GM12875 (cell line): Measurements from ENCODE around the gene STK16.

Experiments used
- H3K4me3 ChIP-seq: one replicate; pipeline ENCODE4 v1.5.1; 2011; ENCODE audit warnings: low read depth, low read length, control low read depth
- TF ChIP-seq, protein P1 (sequence below): IDR thresholded peaks from 2 replicates; pipeline ENCODE4 v1.5.1; 2011; ENCODE audit warnings: low read depth, mild to moderate bottlenecking, control low read depth, inconsistent platforms, low read length, moderate library complexity, borderline replicate concordance; ENCODE audit not compliant: insufficient read depth

The STK16 gene

GRCh38 chr2:219230059-219230540, 15.2 kb upstream of the STK16 start:
- TF ChIP-seq, protein P1, sequence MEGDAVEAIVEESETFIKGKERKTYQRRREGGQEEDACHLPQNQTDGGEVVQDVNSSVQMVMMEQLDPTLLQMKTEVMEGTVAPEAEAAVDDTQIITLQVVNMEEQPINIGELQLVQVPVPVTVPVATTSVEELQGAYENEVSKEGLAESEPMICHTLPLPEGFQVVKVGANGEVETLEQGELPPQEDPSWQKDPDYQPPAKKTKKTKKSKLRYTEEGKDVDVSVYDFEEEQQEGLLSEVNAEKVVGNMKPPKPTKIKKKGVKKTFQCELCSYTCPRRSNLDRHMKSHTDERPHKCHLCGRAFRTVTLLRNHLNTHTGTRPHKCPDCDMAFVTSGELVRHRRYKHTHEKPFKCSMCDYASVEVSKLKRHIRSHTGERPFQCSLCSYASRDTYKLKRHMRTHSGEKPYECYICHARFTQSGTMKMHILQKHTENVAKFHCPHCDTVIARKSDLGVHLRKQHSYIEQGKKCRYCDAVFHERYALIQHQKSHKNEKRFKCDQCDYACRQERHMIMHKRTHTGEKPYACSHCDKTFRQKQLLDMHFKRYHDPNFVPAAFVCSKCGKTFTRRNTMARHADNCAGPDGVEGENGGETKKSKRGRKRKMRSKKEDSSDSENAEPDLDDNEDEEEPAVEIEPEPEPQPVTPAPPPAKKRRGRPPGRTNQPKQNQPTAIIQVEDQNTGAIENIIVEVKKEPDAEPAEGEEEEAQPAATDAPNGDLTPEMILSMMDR, result no peak
- peak overlapping the region; percentile 84 for H3K4me3 ChIP-seq

GRCh38 chr2:219234331-219234730, 10.9 kb upstream of the STK16 start:
- TF ChIP-seq, protein P1, result no peak
- no peak overlapping the region for H3K4me3 ChIP-seq

DNA sequence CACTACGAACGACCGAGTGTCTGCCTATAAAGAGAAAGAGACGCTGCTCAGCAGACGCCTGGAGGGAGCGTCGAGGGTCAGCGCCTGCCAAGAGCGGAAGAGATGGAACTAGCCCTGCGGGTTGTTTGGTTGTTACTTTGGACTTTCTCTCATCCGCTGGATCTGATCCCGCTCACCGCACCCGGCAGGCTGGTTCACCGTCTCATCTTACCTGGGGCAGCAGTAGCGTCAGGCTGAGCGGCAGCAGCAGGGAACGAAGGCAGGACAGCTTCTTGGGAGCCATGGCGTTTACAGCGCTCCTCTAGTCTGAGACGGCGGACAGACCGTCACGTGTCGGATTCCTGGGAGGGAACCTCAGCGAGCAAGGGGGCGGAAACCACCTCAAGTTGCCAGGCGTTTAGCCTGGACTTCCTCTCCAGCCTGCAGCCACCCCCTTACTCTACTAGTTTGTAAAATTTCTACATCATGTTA, 2.0 kb upstream of the STK16 start:
- TF ChIP-seq, protein P1, result no peak

GRCh38 chr2:219244789-219245147, 511 bp upstream of the STK16 start:
- TF ChIP-seq, protein P1, result no peak
- H3K4me3 ChIP-seq, result peak overlapping the region; percentile 54

More for the DNA sequence above, 2.0 kb upstream of the STK16 start:
- no peak overlapping the region for H3K4me3 ChIP-seq

DNA sequence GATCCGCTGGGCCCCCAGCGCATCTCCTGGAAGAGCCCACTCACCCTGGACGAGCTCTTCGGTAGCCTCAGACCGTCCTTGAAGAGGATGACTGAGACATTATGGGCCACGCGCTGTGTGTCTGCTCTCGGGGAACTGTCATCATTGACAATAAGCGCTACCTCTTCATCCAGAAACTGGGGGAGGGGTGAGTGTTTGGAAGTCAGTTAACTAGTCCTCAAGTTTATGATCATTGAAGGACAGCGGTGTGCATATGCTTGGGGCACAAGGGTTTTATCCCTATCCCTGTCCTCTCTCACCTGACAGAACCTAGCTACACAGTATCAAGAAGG, 586 bp downstream of the STK16 start:
- H3K4me3 ChIP-seq, result peak overlapping the region; percentile 54
- TF ChIP-seq, protein P1, result no peak

GRCh38 chr2:219246559-219246958, 1.3 kb downstream of the STK16 start:
- H3K4me3 ChIP-seq, result no peak overlapping the region
- TF ChIP-seq, protein P1, result no peak

DNA sequence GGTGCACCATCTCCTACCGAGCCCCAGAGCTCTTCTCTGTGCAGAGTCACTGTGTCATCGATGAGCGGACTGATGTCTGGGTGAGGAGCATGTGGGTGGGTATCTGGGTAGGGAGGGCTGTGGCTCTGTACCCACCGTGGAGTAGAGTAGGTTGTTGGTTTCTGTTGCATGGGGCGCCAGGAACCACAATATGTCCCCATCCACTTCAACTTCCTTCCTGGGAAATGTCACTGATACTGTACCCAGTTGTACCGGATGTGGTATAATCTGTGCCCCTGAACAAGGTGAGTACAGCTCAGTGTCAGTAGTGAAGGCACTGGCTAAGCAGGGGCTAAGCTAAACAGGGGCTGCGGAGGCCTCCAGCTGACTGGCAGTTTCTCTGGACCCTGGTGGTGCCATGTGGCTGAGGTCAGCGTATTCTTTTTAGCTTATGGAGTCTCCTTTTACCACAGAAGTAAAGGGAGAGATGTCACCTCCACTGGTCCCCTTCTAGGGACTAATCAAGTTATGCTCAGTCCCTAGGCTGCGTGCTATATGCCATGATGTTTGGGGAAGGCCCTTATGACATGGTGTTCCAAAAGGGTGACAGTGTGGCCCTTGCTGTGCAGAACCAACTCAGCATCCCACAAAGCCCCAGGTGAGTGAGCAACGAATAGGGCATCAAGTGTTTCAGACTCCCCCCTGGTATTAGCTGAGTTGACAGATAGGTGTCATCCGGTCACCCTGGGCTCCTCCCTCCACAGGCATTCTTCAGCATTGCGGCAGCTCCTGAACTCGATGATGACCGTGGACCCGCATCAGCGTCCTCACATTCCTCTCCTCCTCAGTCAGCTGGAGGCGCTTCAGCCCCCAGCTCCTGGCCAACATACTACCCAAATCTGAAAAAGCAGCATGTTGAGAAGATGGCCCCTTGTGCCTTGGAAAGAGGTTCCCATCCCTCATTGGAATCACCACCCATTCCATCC, 2.7 kb downstream of the STK16 start:
- H3K4me3 ChIP-seq, result no peak overlapping the region
- TF ChIP-seq, protein P1, result no peak
